Kidney capillary endothelial cell (primary cell): Measurements from ENCODE around the gene USP31.

Experiments
- DNase-seq: peaks from one replicate; pipeline ENCODE4 v3.0.0-alpha.2; 2018; ENCODE audit warnings: low spot score

USP31 gene

DNA sequence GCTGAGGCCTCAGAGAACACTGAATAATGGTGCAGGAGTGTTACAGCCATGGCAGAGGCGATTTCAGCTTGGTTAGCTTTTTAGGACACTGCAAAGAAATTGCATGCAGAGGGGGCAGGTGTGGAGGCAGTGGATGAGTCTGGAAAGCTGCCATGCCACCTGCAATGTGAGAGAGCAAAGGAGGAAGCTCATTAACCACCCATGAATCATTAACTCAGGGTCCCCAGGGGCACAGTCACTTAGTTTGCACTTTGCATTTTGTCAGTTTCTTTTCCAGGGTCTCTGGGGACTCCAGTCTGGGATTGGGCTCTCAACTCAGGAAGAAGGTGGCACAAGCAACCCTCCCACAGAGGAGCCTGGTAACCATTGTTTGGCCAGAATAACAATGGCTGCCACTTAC, 132.9 kb downstream of the USP31 start:
- no peak for DNase-seq

DNA sequence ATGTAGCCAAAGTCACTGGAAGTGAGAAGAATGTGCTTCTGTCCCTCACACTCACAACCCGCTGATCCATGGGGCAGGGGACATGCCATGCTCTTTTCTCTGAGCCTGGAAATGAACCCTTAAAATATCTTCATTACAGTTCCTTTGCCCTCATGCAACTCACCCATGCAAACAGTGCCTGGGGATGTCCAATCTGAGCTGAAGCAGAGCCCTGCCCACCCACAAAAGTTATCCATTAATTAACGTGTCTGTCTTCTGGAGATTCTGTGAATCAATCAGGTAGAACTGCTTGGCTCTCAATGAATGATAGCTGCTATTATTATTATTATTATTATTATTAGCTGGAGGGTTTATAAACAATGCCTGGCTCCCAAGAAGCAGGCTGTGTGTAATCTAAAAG, 133.7 kb downstream of the USP31 start:
- DNase-seq = no peak

DNA sequence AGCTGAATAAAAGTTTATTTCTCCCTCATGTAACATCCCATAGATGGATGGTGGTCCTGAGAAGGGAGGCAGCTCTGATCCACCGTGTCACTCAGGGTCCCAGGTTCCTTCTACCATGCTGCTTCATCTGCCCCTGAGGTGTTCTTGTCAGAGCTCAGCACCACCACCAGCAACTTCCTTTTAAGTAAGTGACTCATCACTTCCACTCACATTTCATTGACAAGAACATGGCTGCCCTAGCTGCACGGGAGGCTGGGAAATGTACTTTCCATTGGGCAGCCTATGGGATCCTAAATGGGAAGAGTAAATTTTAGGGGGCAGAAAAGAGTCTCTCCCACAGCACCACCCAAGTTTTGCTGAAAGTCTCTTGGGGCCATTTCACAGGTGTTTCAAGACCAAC, 134.7 kb downstream of the USP31 start:
- DNase-seq = peak; percentile 5
